ENCODE results near the gene SAA4. TPM values are rescaled to one million over a fixed set of nuclear protein-coding genes. Genes with fewer than 3 reads are reported as not detected.

Gene SAA4
- total and polyA plus RNA-seq, 10 of the 15 experiments (the other 5 are each of a cell fraction or from before 2014, with no cell fraction given) = not detected

DNA sequence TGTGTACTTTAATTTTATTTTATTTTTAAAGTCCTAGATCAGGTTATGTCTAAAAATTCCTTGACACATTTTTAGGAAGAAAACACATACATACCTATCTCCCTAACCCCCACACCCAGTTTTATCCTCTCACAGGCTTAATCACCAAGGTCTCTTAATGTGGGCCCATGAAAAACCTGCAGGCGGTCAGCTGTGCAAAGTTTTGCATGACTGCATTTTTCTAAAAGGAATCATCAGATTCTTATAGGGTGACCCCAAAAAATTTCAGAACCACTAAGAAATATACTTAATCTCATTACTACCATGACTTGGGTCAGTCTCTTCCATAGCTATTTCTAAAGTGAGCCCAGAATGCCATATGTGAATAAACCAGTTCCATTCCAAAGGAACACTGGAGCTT lies 49.2 kb upstream of the SAA4 start:
- H3K36me3 ChIP-seq (ENCODE audit: control insufficient read depth in 2 of 2, insufficient read depth in 2 of 2, low read length in 1 of 2) = peaks cover 16 to 46% of the 10 kb centered on the region in 2 experiments
- DNase-seq (ENCODE audit: low read depth, low spot score) (no peak), FAIRE-seq (no peak), ATAC-seq (no peak)
- POLR2A ChIA-PET = no interaction called here
- intact Hi-C loops (cut with micrococcal nuclease; ENCODE audit: unreplicated experiment) (no loop called here), in situ Hi-C loops (cut with MboI) (no loop called here)
- CTCF ChIA-PET = interaction anchor here (0.8 to 1.6 kb wide), 4 partner anchors 9 to 36 kb away, joined by 3 to 6 read pairs (median 4); partner anchors contain the start of gene HPS5
- H3K27ac ChIP-seq (ENCODE audit: control insufficient read depth, insufficient read depth) = no peak overlapping the region
- no TSS peak for BruUV-seq (replicated peaks)
- H3K9ac ChIP-seq (ENCODE audit: control insufficient read depth, insufficient read depth, low read length) = no peak overlapping the region
- no peaks in the 10 kb centered on the region for H3K27me3 ChIP-seq (replicated peaks in 1 of 2; ENCODE audit: control insufficient read depth in 2 of 2, insufficient read depth in 2 of 2, low read length in 1 of 2)
- no peak overlapping the region for H3K4me2 ChIP-seq (ENCODE audit: control insufficient read depth, insufficient read depth)
- no peaks in the 10 kb centered on the region for H3K4me1 ChIP-seq (ENCODE audit: control insufficient read depth, insufficient read depth, low read length)
- no peak overlapping the region for H2AFZ ChIP-seq (ENCODE audit: control insufficient read depth, low read depth, low read length)
- WGBS (ENCODE audit: insufficient coverage, insufficient replicate concordance, low lambda C conversion rate, missing lambda C conversion rate) = 100% methylated on average over 1 of the region's 1 CpG
- H4K20me1 ChIP-seq (ENCODE audit: control insufficient read depth, insufficient read depth) = no peaks in the 10 kb centered on the region
- no peaks in the 10 kb centered on the region for H3K9me3 ChIP-seq (replicated peaks; ENCODE audit: control insufficient read depth, insufficient read depth, low read length)
- RAD21 ChIA-PET (ENCODE audit: unreplicated experiment) = interaction anchor here (1.1 kb wide), 1 partner anchor 42 kb away, joined by 3 read pairs; no protein-coding TSS in a partner anchor
- H3K79me2 ChIP-seq (ENCODE audit: control insufficient read depth, insufficient read depth, low read length) = no peaks in the 10 kb centered on the region
- H3K4me3 ChIP-seq = no peak overlapping the region
- SMC1A ChIA-PET (ENCODE audit: uncharacterized antibody, unreplicated experiment) = interaction anchor here (1.0 to 3.4 kb wide), 3 partner anchors 13 to 41 kb away, joined by 3 to 17 read pairs (median 5); no protein-coding TSS in a partner anchor
- TF ChIP-seq ZNF24 (IDR thresholded peaks at IDR 0.05) (no peak), KDM1A (IDR thresholded peaks at IDR 0.05; ENCODE audit: borderline replicate concordance) (no peak), RELA (IDR thresholded peaks at IDR 0.05; ENCODE audit: borderline replicate concordance, partially characterized antibody) (no peak), FOS (IDR thresholded peaks at IDR 0.05; ENCODE audit: borderline replicate concordance, extremely low read depth, insufficient read length) (no peak), NBN (IDR thresholded peaks at IDR 0.05) (no peak), ZNF622 (IDR thresholded peaks at IDR 0.05) (no peak), FOXK2 (IDR thresholded peaks at IDR 0.05) (no peak), ZNF217 (IDR thresholded peaks at IDR 0.05) (no peak), SIX5 (IDR thresholded peaks at IDR 0.05; ENCODE audit: low read depth, low read length, severe bottlenecking) (no peak), SPI1 (IDR thresholded peaks at IDR 0.05; ENCODE audit: borderline replicate concordance, insufficient read depth, low read depth, low read length) (no peak)
- TF ChIP-seq, protein P1, sequence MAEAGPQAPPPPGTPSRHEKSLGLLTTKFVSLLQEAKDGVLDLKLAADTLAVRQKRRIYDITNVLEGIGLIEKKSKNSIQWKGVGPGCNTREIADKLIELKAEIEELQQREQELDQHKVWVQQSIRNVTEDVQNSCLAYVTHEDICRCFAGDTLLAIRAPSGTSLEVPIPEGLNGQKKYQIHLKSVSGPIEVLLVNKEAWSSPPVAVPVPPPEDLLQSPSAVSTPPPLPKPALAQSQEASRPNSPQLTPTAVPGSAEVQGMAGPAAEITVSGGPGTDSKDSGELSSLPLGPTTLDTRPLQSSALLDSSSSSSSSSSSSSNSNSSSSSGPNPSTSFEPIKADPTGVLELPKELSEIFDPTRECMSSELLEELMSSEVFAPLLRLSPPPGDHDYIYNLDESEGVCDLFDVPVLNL (IDR thresholded peaks at IDR 0.05; ENCODE audit: low read depth, low read length) = no peak
- TF ChIP-seq, protein P2, sequence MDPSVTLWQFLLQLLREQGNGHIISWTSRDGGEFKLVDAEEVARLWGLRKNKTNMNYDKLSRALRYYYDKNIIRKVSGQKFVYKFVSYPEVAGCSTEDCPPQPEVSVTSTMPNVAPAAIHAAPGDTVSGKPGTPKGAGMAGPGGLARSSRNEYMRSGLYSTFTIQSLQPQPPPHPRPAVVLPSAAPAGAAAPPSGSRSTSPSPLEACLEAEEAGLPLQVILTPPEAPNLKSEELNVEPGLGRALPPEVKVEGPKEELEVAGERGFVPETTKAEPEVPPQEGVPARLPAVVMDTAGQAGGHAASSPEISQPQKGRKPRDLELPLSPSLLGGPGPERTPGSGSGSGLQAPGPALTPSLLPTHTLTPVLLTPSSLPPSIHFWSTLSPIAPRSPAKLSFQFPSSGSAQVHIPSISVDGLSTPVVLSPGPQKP (IDR thresholded peaks at IDR 0.05; ENCODE audit: low read depth, low read length) = no peak
- TF ChIP-seq, protein P3, sequence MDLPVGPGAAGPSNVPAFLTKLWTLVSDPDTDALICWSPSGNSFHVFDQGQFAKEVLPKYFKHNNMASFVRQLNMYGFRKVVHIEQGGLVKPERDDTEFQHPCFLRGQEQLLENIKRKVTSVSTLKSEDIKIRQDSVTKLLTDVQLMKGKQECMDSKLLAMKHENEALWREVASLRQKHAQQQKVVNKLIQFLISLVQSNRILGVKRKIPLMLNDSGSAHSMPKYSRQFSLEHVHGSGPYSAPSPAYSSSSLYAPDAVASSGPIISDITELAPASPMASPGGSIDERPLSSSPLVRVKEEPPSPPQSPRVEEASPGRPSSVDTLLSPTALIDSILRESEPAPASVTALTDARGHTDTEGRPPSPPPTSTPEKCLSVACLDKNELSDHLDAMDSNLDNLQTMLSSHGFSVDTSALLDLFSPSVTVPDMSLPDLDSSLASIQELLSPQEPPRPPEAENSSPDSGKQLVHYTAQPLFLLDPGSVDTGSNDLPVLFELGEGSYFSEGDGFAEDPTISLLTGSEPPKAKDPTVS (IDR thresholded peaks at IDR 0.05; ENCODE audit: low read depth, low read length) = no peak
- TF ChIP-seq, protein P4, sequence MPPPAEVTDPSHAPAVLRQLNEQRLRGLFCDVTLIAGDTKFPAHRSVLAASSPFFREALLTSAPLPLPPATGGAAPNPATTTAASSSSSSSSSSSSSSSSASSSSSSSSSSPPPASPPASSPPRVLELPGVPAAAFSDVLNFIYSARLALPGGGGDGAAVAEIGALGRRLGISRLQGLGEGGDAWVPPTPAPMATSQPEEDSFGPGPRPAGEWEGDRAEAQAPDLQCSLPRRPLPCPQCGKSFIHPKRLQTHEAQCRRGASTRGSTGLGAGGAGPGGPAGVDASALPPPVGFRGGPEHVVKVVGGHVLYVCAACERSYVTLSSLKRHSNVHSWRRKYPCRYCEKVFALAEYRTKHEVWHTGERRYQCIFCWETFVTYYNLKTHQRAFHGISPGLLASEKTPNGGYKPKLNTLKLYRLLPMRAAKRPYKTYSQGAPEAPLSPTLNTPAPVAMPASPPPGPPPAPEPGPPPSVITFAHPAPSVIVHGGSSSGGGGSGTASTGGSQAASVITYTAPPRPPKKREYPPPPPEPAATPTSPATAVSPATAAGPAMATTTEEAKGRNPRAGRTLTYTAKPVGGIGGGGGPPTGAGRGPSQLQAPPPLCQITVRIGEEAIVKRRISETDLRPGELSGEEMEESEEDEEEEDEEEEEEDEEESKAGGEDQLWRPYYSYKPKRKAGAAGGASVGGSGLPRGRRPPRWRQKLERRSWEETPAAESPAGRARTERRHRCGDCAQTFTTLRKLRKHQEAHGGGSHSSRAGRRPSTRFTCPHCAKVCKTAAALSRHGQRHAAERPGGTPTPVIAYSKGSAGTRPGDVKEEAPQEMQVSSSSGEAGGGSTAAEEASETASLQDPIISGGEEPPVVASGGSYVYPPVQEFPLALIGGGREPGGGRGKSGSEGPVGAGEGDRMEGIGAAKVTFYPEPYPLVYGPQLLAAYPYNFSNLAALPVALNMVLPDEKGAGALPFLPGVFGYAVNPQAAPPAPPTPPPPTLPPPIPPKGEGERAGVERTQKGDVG (CRISPR knock-in tag; IDR thresholded peaks at IDR 0.05) = no peak
- TF ChIP-seq, protein P5, sequence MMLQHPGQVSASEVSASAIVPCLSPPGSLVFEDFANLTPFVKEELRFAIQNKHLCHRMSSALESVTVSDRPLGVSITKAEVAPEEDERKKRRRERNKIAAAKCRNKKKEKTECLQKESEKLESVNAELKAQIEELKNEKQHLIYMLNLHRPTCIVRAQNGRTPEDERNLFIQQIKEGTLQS (IDR thresholded peaks at IDR 0.05; ENCODE audit: borderline replicate concordance, extremely low read depth, low read depth, low read length) = no peak
- TF ChIP-seq, protein P6, sequence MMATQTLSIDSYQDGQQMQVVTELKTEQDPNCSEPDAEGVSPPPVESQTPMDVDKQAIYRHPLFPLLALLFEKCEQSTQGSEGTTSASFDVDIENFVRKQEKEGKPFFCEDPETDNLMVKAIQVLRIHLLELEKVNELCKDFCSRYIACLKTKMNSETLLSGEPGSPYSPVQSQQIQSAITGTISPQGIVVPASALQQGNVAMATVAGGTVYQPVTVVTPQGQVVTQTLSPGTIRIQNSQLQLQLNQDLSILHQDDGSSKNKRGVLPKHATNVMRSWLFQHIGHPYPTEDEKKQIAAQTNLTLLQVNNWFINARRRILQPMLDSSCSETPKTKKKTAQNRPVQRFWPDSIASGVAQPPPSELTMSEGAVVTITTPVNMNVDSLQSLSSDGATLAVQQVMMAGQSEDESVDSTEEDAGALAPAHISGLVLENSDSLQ (IDR thresholded peaks at IDR 0.05) = no peak

Data from GM12878 (cell line).